Neural cell (in vitro differentiated cells): ENCODE data around the gene GNAS-AS1. TPM values are rescaled to one million over a fixed set of nuclear protein-coding genes. Genes with fewer than 3 reads are reported as not detected.
A peak's percentile ranks its signal among the peaks of the same experiment; 100 is the strongest.

ENCODE experiments used
- H2AFZ ChIP-seq: fragments of 200-600, 300-800 bp; sonication (generic), shearing (Covaris generic); 2 replicates; pipeline ENCODE4 v1.6.0; 2014; ENCODE audit warnings: low read depth, mild to moderate bottlenecking, antibody characterized with exemption, low read length, moderate library complexity
- H3F3A ChIP-seq: fragments of 200-600 bp; shearing (Covaris generic); 2 replicates; pipeline ENCODE4 v1.6.1; 2016; ENCODE audit warnings: mild to moderate bottlenecking, moderate library complexity, mixed read lengths, antibody characterized with exemption, low read length; ENCODE audit not compliant: insufficient read depth, poor library complexity, severe bottlenecking
- H3K27ac ChIP-seq: fragments of 200-600, 300-800 bp; sonication (generic), shearing (Covaris generic); 2 replicates; pipeline ENCODE4 v1.5.1; 2014; ENCODE audit warnings: mild to moderate bottlenecking, low read length, moderate library complexity
- H3K27me3 ChIP-seq: fragments of 300-800, 200-600 bp; sonication (generic), shearing (Covaris generic); 2 replicates; pipeline ENCODE4 v1.6.0; 2014; ENCODE audit warnings: mild to moderate bottlenecking, low read depth, low read length, moderate library complexity; ENCODE audit not compliant: insufficient read depth
- H3K36me3 ChIP-seq: fragments of 300-800, 200-600 bp; sonication (generic), shearing (Covaris generic); 2 replicates; pipeline ENCODE4 v1.5.1; 2014; ENCODE audit warnings: mild to moderate bottlenecking, antibody characterized with exemption, low read length, moderate library complexity; ENCODE audit not compliant: insufficient read depth
- H3K4me2 ChIP-seq: fragments of 300-800, 200-600 bp; sonication (generic), shearing (Covaris generic); 2 replicates; pipeline ENCODE4 v1.6.0; 2014; ENCODE audit warnings: mild to moderate bottlenecking, low read length
- H3K4me3 ChIP-seq: fragments of 300-800, 200-600 bp; sonication (generic), shearing (Covaris generic); 2 replicates; pipeline ENCODE4 v1.5.1; 2014; ENCODE audit warnings: mild to moderate bottlenecking, low read length, moderate library complexity
- H3K79me2 ChIP-seq: fragments of 200-600 bp; shearing (Covaris generic); replicated peaks from 2 replicates; pipeline ENCODE4 v1.6.0; 2014; ENCODE audit warnings: mild to moderate bottlenecking, low read length, moderate library complexity; ENCODE audit not compliant: insufficient read depth
- H3K9ac ChIP-seq: fragments of 300-800, 200-600 bp; sonication (generic), shearing (Covaris generic); 2 replicates; pipeline ENCODE4 v1.6.1; 2016; ENCODE audit warnings: mild to moderate bottlenecking, low read length, mixed read lengths
- H3K9me2 ChIP-seq: fragments of 200-600 bp; shearing (Covaris generic); 2 replicates; pipeline ENCODE4 v1.6.1; 2016; ENCODE audit warnings: mild to moderate bottlenecking, low read length, mixed read lengths; ENCODE audit not compliant: insufficient read depth
- H3K9me3 ChIP-seq: fragments of 200-600, 300-800 bp; sonication (generic), shearing (Covaris generic); 2 replicates; pipeline ENCODE4 v1.6.1; 2016; ENCODE audit warnings: mild to moderate bottlenecking, mixed run types, low read length, moderate library complexity, mixed read lengths
- H4K20me1 ChIP-seq: fragments of 200-600 bp; shearing (Covaris generic); 2 replicates; pipeline ENCODE4 v1.6.1; 2016; ENCODE audit warnings: mild to moderate bottlenecking, mixed run types; ENCODE audit not compliant: insufficient read depth
- CTCF ChIP-seq: fragments of 450-650 bp; IDR thresholded peaks from 2 replicates; pipeline ENCODE4 v1.5.1; 2014; ENCODE audit warnings: antibody characterized with exemption, mild to moderate bottlenecking, moderate library complexity; ENCODE audit not compliant: poor library complexity, severe bottlenecking
- EP300 ChIP-seq: fragments of 450-650 bp; conservative IDR thresholded peaks from 2 replicates; pipeline ENCODE4 v1.6.1; 2014; ENCODE audit warnings: antibody characterized with exemption, mild to moderate bottlenecking, moderate library complexity; ENCODE audit not compliant: poor library complexity, severe bottlenecking
- EZH2 ChIP-seq: fragments of 200-600, 300-800 bp; shearing (Covaris generic), sonication (generic); IDR thresholded peaks from 2 replicates; pipeline ENCODE4 v1.6.1; 2014; ENCODE audit warnings: antibody characterized with exemption, low read length, borderline replicate concordance, mild to moderate bottlenecking; ENCODE audit not compliant: insufficient read depth, poor library complexity, severe bottlenecking
- MXI1 ChIP-seq: fragments of 450-650 bp; conservative IDR thresholded peaks from 2 replicates; pipeline ENCODE4 v1.6.1; 2014; ENCODE audit warnings: antibody characterized with exemption, mild to moderate bottlenecking; ENCODE audit not compliant: poor library complexity, severe bottlenecking
- POLR2AphosphoS5 ChIP-seq: IDR thresholded peaks from 2 replicates; pipeline ENCODE4 v1.6.1; 2012
- RAD21 ChIP-seq: fragments of 450-650 bp; conservative IDR thresholded peaks from 2 replicates; pipeline ENCODE4 v1.6.1; 2014; ENCODE audit warnings: antibody characterized with exemption, mild to moderate bottlenecking, moderate library complexity
- REST ChIP-seq: IDR thresholded peaks from 2 replicates; pipeline ENCODE4 v1.6.1; 2012; ENCODE audit warnings: borderline replicate concordance
- SMC3 ChIP-seq: fragments of 450-650 bp; conservative IDR thresholded peaks from 2 replicates; pipeline ENCODE4 v1.6.1; 2014; ENCODE audit warnings: antibody characterized with exemption, mild to moderate bottlenecking, moderate library complexity; ENCODE audit not compliant: poor library complexity
- TAF1 ChIP-seq: IDR thresholded peaks from 2 replicates; pipeline ENCODE4 v1.6.1; 2012; ENCODE audit warnings: low read depth
- polyA plus RNA-seq: library from polyadenylated mRNA; depleted of rRNA; stranded (reverse); fragments of >200 nt; gene quantifications from 2 replicates; pipeline ENCODE4 v1.2.3, GENCODE V29; 2014

The GNAS-AS1 gene
- polyA plus RNA-seq, 1 donor from 2014 or later: not detected

- Histone ChIP-seq H3K27ac (no peak overlapping the region), H3K27me3 (no peaks in the 10 kb centered on the region), H3K9me3 (no peaks in the 10 kb centered on the region), H3K79me2 (no peaks in the 10 kb centered on the region), H3K36me3 (no peaks in the 10 kb centered on the region), H4K20me1 (no peaks in the 10 kb centered on the region), H3K9me2 (no peaks in the 10 kb centered on the region), H3K9ac (no peak overlapping the region), H2AFZ (no peak overlapping the region), H3K4me3 (no peak overlapping the region), H3K4me2 (no peak overlapping the region), H3F3A (peaks cover 2% of the 10 kb centered on the region)
- no peak for TF ChIP-seq SMC3
- TF ChIP-seq MXI1: no peak
Observed at GRCh38 chr20:58880441-58880840, 29.7 kb upstream of the GNAS-AS1 start.

- Histone ChIP-seq H3K4me2 (no peak overlapping the region), H3K9ac (peak overlapping the region; percentile 52), H3K36me3 (no peaks in the 10 kb centered on the region), H3K27me3 (no peaks in the 10 kb centered on the region), H2AFZ (no peak overlapping the region), H3K79me2 (no peaks in the 10 kb centered on the region), H3K4me3 (peak overlapping the region; percentile 34), H3K27ac (peak overlapping the region; percentile 79), H3F3A (peaks cover 2% of the 10 kb centered on the region), H3K9me3 (no peaks in the 10 kb centered on the region), H3K9me2 (no peaks in the 10 kb centered on the region), H4K20me1 (no peaks in the 10 kb centered on the region)
- TF ChIP-seq TAF1 (no peak), REST (no peak), POLR2AphosphoS5 (no peak), MXI1 (no peak), EP300 (no peak), EZH2 (no peak), RAD21 (no peak), CTCF (no peak), SMC3 (no peak)
Observed at GRCh38 chr20:58878399-58878798, 27.7 kb upstream of the GNAS-AS1 start.

- Histone ChIP-seq H3K36me3 (no peaks in the 10 kb centered on the region), H3K27me3 (no peaks in the 10 kb centered on the region), H3K4me3 (peak overlapping the region; percentile 34), H3K9me2 (no peaks in the 10 kb centered on the region), H4K20me1 (no peaks in the 10 kb centered on the region), H3K27ac (peak overlapping the region; percentile 79), H3K4me2 (peak overlapping the region; percentile 31), H3K79me2 (no peaks in the 10 kb centered on the region), H3K9ac (peak overlapping the region; percentile 52), H2AFZ (peak overlapping the region; percentile 4), H3K9me3 (no peaks in the 10 kb centered on the region), H3F3A (peaks cover 2% of the 10 kb centered on the region)
- no peak for TF ChIP-seq SMC3
- TF ChIP-seq POLR2AphosphoS5: peak; percentile 60
- no peak for TF ChIP-seq RAD21
Observed at GRCh38 chr20:58877976-58878360, 27.3 kb upstream of the GNAS-AS1 start.
